Progenitor cell of endocrine pancreas (in vitro differentiated cells): ENCODE results near the gene IL5. TPM values are rescaled to one million over a fixed set of nuclear protein-coding genes. Genes with fewer than 3 reads are reported as not detected.
A peak's percentile ranks its signal among the peaks of the same experiment; 100 is the strongest.

ENCODE experiments used
- DNase-seq: peaks from one replicate; pipeline ENCODE4 v3.0.0; 2021; ENCODE audit warnings: low spot score; ENCODE audit not compliant: unreplicated experiment
- H3K27ac Mint-ChIP-seq: 2 replicates; pipeline ENCODE4 v1.8.0; 2021; ENCODE audit warnings: mild to moderate bottlenecking, moderate library complexity, mixed read lengths
- H3K27me3 Mint-ChIP-seq: 2 replicates; pipeline ENCODE4 v1.8.0; 2021; ENCODE audit warnings: mixed read lengths
- H3K36me3 Mint-ChIP-seq: 2 replicates; pipeline ENCODE4 v1.8.0; 2022; ENCODE audit warnings: mixed read lengths; ENCODE audit not compliant: insufficient read depth
- H3K4me1 Mint-ChIP-seq: 2 replicates; pipeline ENCODE4 v1.8.0; 2021; ENCODE audit warnings: low read depth, mixed read lengths
- H3K4me3 Mint-ChIP-seq: 2 replicates; pipeline ENCODE4 v1.8.0; 2021; ENCODE audit warnings: low read depth, mild to moderate bottlenecking, moderate library complexity, mixed read lengths
- H3K9me3 Mint-ChIP-seq: 2 replicates; pipeline ENCODE4 v1.8.0; 2021; ENCODE audit warnings: low read depth, mixed read lengths
- CTCF ChIP-seq: fragments of 200-600 bp; sonication (generic); IDR thresholded peaks from one replicate; pipeline ENCODE4 v1.5.0; 2021; ENCODE audit warnings: antibody characterized with exemption, mild to moderate bottlenecking; ENCODE audit not compliant: unreplicated experiment
- total RNA-seq: library from RNA; stranded (reverse); gene quantifications from 2 replicates; pipeline ENCODE4 v1.2.1, GENCODE V29; 2021

Gene IL5
- total RNA-seq, 1 donor from 2014 or later: not detected

DNA sequence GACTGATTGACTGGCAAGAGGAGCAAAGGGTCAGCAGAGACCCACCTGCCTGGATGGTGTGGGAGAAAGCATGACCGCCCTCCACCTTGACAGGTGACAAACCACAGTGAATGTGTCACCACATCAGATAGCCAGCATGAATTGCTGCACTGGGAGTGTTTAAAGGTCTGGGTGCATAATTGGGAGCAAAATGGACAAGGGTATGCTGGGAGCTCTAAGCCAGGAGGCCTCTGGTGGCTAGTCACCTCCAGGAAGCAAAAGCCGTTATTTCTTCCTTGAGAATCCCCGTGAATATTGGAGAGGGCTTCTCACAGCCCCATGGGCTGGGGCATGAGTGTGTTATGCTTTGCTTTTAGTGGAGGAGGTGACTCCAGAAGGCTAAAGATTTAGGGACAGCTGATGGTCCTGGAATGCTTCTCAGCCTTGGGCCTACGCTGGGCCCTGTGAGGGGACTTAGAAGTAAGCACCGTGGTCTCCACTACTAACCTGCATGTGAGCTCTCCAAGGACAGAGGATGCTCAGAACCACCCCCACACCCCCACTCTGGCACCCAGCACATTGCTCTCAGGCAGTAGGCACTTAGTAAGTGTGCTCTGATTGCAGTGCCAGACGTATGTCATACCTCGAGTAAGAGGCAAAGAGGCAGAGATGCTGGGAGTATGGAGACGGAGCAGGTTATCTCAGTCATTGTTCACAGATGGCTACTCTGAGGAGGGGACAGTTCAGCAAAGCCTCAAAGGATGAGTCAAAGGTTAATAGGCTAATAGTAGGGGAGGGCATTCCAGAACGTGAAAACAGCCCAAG lies 43.7 kb downstream of the IL5 start:
- H3K4me3 Mint-ChIP-seq: no peak overlapping the region

DNA sequence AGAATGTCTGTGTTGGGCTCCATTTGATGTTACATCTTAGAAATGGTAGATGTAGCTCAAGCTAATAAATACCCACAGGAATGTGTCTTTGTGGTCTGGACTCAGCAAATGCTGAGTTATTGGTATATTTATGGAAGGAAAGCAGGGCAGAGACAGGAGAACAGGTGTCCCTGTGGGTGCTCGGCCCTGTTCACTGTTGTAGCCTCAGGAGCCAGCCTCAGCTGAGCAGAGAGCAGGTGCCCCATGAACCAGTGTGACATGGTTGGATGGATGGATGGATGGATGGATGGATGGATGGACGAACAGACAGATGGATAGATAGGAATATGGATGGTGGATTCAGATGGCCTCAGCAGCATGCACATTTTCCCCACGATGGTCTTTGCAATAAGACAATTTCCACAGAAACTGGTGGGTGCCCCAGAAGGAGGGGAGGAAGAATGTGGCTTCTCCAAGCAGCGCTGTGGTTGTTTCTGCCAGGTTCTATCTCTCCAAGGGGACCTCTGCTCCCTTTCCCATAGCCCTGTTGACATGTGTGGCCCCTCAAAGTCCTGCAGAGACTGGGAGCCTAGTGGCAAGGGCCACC lies 44.5 kb downstream of the IL5 start:
- no peak overlapping the region for H3K4me3 Mint-ChIP-seq
- H3K9me3 Mint-ChIP-seq: no peaks in the 10 kb centered on the region
- no peak for DNase-seq
- peak overlapping the region; percentile 75 for H3K27ac Mint-ChIP-seq
- peaks cover 9% of the 10 kb centered on the region for H3K27me3 Mint-ChIP-seq
- no peaks in the 10 kb centered on the region for H3K36me3 Mint-ChIP-seq
- H3K4me1 Mint-ChIP-seq: peaks cover 3% of the 10 kb centered on the region
- no peak for TF ChIP-seq CTCF

More for the DNA sequence above, 43.7 kb downstream of the IL5 start:
- peaks cover 3% of the 10 kb centered on the region for H3K4me1 Mint-ChIP-seq
- no peaks in the 10 kb centered on the region for H3K9me3 Mint-ChIP-seq
- DNase-seq: no peak
- H3K27ac Mint-ChIP-seq: no peak overlapping the region
- no peaks in the 10 kb centered on the region for H3K36me3 Mint-ChIP-seq
- no peak for TF ChIP-seq CTCF
- peaks cover under 1% of the 10 kb centered on the region for H3K27me3 Mint-ChIP-seq

- H3K4me1 Mint-ChIP-seq: peaks cover 3% of the 10 kb centered on the region
- no peak for TF ChIP-seq CTCF
- no peak overlapping the region for H3K4me3 Mint-ChIP-seq
- DNase-seq: no peak
- no peaks in the 10 kb centered on the region for H3K9me3 Mint-ChIP-seq
- H3K27me3 Mint-ChIP-seq: peaks cover 16% of the 10 kb centered on the region
- H3K27ac Mint-ChIP-seq: peak overlapping the region; percentile 73
- no peaks in the 10 kb centered on the region for H3K36me3 Mint-ChIP-seq
Measured at GRCh38 chr5:132498152-132498551, 45.2 kb downstream of the IL5 start.

DNA sequence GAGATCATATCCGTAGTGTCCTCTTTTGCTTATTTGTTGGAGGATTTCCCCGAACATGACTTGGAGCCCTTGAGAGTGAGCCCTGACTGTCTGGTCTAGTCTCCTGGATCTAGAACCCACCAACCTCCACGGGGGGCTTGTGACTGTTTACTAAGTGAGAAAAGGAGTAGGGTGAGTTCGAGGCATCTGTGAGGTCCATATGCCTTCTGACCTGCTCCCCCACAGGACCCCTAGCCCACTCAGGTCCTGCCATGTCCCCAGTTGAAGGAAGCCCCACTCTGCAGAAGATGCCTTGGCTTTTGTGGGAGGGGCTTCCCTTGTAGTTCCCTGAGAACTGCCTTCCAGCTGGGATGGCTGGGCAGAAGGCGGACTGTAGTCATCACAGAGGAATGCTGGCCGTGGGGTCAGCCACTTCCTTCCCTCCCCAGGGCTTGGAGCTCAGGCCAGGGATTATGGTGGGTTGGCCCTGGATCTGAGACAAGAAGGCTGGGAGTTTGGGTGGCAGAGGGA lies 45.8 kb downstream of the IL5 start:
- Mint-ChIP-seq H3K27ac (peak overlapping the region; percentile 73), H3K27me3 (peaks cover 20% of the 10 kb centered on the region), H3K4me3 (peak overlapping the region; percentile 84), H3K36me3 (no peaks in the 10 kb centered on the region), H3K4me1 (peaks cover 3% of the 10 kb centered on the region), H3K9me3 (no peaks in the 10 kb centered on the region)
- TF ChIP-seq CTCF: no peak
- DNase-seq: no peak

DNA sequence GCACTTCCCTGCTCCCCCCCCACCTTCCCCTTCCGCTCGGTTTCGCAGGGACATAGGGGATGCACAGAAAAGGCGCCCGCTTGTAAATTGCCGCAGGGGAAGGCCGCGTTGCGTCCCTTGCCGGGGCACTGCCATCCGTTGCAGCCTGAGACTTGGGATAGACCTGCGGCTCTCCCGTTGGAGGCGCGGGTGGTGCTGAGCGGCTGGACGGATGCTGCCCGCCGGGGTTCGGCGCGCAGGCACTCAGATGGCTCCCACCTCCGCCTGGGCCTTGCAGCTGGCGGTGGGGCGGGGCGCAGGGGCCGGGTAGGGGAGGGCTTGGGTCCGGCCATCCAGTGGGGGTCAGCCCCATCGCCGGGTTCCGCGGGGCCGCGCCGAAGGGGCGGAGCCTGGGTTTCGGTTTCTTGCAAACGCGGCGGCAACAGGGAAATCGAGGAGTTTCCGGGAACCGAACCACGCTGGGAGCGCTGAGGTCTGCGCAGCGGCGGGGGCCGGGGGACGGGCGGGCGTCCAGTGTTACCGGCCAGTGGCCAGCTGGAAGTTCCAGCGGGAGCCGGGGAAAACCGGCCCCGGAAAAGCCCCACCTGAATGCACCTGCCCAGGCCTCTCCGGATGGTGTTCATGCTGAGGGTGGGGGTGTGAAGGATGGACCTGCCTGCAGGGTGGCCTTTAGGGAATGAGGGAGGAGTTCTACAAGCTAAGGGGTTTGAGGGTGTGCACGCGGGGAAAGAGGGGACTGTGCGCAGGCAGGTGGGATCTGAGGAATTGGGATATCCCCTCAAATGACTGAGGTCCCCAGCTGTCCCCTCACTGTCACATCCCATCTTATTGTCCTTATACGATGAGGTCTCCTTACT lies 46.5 kb downstream of the IL5 start:
- Mint-ChIP-seq H3K4me1 (peaks cover 2% of the 10 kb centered on the region), H3K36me3 (no peaks in the 10 kb centered on the region), H3K27ac (peak overlapping the region; percentile 73), H3K4me3 (peak overlapping the region; percentile 84), H3K27me3 (peaks cover 26% of the 10 kb centered on the region), H3K9me3 (no peaks in the 10 kb centered on the region)
- DNase-seq: peak; percentile 74
- TF ChIP-seq CTCF: no peak
